ENCODE measurements around the gene ABCG5.

DNA sequence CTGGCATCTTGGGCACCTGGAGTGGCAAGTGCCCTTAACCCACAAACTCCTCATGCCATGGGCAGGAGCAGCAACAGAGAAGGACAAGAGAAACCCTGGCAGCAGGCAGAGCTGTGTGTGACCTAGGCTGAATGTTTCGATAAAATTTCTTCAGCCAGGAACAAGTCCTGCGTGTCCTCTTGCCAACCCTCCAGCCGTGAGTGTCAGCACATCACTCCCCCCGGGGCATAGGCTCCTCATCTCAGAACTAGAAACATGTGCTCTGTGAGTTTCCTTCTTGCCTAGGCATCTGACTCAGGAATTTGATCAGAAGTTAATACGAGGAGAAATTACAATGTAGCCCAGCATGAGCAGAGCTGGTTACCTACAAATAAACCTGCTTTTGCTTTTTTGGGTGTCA is 2.3 kb upstream of the ABCG5 start:
- no peak for TF ChIP-seq EZH2 (IDR thresholded peaks at IDR 0.05; ENCODE audit: low read length)
- TF ChIP-seq, protein P1, sequence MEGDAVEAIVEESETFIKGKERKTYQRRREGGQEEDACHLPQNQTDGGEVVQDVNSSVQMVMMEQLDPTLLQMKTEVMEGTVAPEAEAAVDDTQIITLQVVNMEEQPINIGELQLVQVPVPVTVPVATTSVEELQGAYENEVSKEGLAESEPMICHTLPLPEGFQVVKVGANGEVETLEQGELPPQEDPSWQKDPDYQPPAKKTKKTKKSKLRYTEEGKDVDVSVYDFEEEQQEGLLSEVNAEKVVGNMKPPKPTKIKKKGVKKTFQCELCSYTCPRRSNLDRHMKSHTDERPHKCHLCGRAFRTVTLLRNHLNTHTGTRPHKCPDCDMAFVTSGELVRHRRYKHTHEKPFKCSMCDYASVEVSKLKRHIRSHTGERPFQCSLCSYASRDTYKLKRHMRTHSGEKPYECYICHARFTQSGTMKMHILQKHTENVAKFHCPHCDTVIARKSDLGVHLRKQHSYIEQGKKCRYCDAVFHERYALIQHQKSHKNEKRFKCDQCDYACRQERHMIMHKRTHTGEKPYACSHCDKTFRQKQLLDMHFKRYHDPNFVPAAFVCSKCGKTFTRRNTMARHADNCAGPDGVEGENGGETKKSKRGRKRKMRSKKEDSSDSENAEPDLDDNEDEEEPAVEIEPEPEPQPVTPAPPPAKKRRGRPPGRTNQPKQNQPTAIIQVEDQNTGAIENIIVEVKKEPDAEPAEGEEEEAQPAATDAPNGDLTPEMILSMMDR (optimal IDR thresholded peaks at IDR 0.05 in 1 of 3, IDR thresholded peaks at IDR 0.05 in 1 of 3, conservative IDR thresholded peaks at IDR 0.05 in 1 of 3; ENCODE audit: extremely low read depth in 1 of 3, insufficient read depth in 2 of 3, low read length in 3 of 3), result no peak
